Jurkat, Clone E6-1 (cell line): ENCODE data around the gene CD47.
A peak's percentile ranks its signal among the peaks of the same experiment; 100 is the strongest.

ENCODE experiments used
- DNase-seq: peaks from one replicate; pipeline ENCODE4 v3.0.0-alpha.2; 2011; ENCODE audit warnings: low read depth, low spot score
- H3K4me3 ChIP-seq: 2 replicates; pipeline ENCODE4 v1.5.1; 2011; ENCODE audit warnings: mild to moderate bottlenecking, low read length, control low read depth, moderate library complexity

The CD47 gene

DNA sequence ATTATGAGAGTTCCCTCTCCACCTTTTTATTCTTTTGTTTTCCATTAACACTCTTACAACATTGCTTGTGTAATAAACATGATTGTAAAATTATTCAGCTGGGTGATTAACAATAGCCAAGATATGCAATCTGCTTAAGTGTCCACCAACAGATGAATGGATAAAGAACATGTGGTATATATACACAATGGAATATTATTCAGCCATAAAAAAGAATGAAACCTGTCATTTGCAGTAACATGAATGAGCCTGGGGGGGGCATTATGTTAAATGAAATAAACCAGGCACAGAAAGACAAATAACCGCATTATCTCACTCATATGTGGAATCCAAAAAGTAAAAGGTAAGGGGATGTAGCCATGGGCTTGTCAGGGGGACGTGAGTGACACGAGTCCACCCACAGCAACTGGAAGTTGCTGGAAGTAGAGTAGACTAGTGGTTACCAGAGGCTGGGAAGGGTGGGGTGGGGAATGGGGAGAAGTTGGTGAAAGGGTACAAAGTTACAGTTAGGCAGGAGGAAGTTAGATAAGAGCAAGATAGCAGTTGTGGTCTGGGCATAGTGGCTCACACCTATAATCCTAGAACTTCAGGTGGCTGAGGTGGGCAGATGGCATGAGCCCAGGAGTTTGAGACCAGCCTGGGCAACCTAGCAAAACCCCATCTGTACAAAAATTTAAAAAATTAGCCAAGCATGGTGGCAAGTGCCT, 28.7 kb upstream of the CD47 start:
- peak; percentile 93 for DNase-seq
- H3K4me3 ChIP-seq, result no peak overlapping the region

DNA sequence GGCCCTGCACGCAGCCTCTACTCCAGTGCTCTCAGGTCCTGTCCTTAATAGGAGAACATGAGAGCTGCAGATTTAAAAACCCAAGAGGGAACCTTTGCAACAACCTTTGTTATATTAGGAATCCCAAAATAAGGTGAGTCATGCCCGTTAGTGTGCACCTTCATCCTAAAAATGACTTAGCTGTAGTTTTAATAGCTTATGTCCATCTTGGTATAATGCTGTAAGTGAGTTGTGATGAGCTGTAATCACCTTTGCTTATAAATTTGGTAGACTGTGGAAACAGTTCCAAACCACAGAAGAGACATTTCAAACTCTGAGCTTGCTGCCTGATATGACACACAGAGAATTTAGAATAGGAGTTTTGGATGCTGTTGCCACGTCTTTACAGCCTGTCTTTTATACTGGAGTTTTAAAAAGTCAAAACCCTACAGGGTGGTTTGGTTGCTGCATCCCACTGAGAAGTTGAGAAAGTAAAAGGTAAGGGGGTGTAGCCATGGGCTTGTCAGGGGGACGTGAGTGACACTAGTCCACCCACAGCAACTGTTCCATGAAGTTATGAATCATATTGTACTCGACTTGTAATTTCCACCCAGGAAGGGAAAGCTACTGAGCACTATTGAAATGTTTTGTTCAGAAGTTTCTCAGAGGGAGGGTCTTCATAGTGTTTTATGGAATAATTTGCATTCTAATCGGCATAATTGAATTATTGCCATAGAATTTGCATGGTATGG, 27.4 kb upstream of the CD47 start:
- DNase-seq, result no peak
- H3K4me3 ChIP-seq, result no peak overlapping the region

DNA sequence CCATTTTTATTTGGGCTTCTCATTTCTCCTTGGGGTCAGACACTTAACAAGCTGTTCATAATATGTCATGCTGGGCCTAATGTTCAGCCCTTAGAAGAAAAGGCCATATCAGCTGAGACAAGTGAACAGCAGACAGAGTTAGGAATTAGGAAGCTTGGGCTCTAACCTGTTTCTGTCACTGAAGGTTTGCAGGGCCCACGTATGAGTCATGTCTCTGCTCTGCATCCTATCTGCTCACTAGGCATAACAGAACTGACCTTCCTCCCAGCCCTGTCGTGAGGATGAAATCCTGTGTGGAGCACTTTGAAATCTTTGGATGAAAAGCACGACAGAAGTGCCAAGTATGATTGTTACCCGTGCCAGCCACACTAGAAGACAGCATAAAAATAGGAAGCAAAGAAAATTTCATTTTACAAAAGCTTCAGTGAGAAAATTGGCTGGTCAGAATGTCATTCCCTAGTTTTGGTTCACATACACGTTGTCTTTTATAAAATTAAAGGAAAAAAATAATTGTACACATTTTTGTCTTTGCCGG, 26.5 kb upstream of the CD47 start:
- H3K4me3 ChIP-seq, result no peak overlapping the region
- DNase-seq, result no peak

DNA sequence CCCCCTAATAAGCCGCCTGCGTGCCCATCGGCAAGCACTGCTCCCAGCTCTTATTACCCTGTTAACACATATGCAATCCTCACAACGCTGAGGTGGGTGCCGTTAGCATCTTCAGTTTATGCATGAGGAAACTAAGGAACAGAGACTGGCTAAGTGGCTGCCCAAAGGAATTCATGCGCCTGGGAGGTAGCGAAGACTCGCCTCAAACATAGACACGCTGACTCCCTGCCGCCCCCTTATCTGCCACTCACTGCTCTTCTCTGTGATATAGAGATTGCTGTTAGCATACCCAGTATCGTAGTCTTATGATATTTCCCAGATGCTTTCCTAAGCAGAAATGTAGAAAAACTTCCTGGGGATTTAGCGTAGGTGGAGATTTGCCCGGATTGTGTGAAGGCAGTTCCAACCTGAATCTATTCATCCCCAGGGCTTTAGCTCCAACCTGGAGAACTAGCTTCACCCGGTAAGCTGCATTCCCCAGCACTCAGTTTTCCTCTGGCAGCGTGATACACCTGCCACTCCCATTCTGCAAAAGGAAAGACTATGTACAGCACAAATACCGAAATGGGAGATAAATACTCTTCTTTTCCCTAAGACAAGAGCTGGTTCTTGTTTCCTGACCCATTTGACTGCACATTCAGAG, 23.7 kb upstream of the CD47 start:
- H3K4me3 ChIP-seq, result no peak overlapping the region
- DNase-seq, result no peak

DNA sequence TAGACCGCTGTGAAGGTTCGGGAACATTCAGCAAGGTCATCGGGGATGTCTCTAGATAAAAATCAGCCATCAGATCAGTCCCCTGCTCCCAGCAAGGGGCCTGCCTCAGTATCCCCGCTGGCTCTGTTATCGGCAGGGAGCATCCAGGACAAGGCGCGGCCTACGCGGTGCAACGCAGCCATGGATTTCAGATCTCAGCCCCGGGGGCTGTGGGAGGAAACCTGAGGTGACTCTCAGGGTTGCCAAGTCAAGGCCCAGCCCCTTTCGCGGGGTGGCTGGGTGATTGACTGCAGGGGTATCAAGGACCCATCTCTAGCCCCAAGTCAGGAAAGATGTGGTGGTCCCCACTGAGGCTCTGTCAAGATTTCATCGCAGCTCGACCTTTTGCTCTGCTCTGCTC, 23.1 kb upstream of the CD47 start:
- H3K4me3 ChIP-seq, result no peak overlapping the region
- DNase-seq, result no peak

DNA sequence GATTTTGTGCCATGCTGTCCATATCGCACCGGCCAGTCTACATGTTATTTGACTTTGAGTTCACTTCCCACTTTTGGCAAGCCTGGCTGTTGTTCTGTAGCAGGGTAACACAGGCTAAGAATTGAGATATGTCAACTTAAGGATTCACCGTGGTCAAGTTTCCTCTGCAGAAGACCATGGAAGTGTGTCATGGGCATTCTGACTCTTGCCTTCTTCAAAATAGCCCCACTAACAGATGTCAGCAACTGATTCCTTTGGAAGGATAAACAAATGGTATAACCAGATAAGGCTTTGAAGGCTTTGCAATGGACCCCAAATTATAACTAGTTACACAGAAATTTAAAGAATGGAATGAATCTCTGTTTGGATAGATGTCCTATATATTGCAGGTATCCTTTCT, 20.1 kb upstream of the CD47 start:
- no peak overlapping the region for H3K4me3 ChIP-seq
- DNase-seq, result no peak

DNA sequence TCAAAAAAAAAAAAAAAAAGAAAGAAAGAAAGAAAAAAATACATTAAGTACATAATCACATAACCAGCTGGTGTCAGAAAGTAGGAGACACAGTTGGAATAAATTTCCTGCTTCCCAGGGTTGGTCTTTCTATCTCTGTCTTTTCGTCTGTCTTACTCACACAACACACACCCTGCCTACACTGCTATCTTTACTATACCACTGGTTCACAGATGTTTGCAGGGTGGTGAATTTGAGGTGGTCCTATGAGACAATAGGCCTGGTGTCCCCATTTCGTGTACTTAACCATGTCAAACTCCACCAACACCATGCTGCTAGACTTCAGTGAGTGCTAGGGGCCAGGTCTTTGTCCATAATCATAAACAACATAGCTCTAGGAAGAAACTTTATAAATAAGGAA, 17.6 kb upstream of the CD47 start:
- no peak overlapping the region for H3K4me3 ChIP-seq

DNA sequence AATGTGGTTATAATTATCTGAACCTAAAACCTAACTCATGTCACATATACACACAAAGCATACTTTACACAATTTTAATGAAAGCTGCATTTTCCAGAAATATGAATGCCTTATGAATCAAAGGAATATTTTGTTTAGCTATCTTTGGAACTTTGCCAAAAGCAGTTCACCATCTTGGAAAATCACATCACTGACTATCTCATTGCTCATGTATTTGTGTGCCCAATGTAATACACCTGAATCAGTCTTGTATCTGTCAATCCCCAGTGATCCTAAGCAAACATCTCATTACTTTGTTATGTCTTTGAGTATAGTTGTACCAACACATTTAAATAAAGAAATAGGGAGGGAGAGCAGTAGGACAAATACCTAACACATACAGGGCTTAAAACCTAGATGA, 15.6 kb upstream of the CD47 start:
- H3K4me3 ChIP-seq, result no peak overlapping the region

More for the DNA sequence above, 17.6 kb upstream of the CD47 start:
- no peak for DNase-seq

DNA sequence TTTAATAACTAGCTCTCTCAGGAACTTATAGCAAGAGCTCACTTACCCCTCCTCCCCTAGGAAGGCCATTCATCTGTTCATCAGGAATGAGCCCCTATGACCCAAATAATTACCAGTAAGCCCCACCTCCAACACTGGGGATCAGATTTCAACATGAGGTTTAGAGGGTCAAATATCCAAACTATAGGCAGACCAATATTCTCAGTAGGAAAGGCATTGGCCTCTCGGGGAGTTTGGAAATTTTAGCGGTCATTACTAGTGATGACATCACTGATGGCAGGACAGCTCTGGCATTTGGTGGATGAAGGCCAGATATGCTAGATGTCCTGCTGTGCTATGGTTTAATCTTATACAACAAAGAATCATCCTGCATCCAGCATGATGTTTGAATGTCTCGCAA, 15.2 kb upstream of the CD47 start:
- DNase-seq, result no peak
- H3K4me3 ChIP-seq, result no peak overlapping the region

More for the DNA sequence above, 15.6 kb upstream of the CD47 start:
- DNase-seq, result no peak

DNA sequence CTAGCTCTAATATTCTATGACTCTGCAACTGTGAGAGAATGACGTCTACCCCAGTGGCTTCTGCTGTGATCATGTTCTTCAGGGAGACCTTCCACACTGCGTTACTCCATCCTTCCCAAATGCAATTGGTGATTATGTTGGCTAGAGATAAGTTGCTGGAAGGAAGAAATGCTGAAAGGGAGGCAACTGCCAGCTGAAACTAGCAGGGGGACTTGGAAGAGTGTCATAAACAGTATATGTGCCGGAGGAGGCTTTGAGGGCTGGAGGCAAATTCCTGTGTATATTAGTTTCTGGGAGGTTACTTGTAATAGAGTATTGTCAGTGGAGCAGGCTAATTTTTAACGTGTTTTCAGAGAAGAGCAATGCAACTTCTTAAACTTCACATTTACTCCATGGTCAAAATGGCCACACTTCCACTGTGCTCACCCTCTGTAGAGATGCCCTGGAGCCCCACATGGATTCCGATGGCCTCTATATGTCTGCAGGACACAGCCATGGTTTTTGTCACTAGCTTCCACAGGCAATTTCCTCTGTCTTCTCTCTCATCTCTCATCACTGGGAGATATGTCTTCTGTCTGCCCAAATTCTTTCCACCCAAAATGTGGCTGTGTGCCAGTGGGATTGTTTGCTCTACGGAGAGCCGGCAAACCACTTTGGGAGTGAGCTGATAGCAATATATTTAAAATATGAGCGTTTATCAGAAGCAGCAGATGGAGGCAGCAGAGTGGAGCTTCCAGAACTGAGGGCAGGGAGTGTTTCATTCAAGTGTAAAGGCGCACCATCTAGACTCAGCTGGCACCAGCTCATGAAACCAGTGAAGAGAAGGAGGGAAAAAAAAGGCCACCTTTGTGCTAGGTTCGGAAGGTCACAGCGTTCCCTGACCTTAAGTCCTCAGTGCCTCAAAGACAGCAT, 13.3 kb upstream of the CD47 start:
- DNase-seq, result no peak
- H3K4me3 ChIP-seq, result no peak overlapping the region

DNA sequence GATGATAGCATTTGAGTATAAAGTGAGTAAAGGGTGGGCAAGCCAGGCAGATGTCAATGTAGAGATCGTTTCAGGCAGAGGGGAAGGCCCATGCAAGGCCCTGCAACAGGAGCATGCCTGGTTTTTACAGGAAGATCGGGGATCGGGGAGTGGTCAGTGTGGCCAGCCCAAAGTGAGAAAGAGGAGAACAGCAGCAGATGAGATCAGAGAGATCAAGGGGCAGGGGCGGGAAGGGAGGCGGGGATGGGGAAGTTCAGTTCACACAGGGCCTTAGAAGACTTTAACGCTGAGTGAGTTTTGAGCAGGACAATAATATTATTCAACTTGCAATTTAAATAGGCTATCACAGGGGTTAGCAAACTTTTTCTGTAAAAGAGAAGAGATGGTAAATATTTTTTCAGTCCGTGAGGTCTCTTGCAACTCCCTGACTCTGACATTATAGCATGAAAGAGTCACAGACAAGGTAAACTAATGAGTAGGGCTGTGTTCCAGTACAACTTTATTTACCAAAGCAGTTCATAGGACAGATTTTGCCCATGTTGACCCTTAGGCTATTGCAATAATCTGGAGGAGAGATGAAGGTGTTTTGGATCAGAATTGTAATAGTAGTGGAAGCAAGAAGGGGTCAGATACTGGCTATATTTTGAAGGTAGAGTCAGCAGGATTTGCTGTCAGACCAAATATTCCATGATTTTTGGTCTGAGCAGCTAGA, 12.4 kb upstream of the CD47 start:
- no peak for DNase-seq
- no peak overlapping the region for H3K4me3 ChIP-seq

DNA sequence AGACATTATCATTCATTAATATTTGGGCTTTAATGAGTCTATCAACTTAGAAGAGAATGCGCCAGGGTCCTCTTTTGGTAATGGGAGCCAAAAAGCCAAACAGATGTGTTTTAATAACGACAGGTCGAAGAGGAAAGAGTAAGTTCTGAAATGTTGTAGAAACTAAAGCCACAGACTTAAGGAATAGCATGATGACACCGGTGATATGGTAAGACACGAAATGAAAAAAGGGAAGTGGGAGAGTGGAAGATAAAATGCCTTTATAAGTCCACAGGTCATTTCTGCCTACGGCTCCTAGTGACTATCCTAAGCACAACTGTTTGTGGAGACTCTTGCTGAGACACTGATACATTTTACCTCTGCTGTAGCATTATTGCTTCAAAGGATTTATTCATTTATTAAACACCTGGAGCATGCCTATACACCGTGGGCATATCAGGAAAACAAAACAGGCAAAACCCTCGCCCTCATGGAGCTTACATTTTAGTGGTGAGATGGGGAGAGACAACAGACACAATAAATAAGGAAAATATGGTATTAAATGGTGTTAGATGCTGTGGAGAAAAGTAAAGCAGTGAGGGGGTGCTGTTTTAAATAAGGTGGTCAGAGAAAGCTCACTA, 11.7 kb upstream of the CD47 start:
- H3K4me3 ChIP-seq, result no peak overlapping the region
- DNase-seq, result no peak

DNA sequence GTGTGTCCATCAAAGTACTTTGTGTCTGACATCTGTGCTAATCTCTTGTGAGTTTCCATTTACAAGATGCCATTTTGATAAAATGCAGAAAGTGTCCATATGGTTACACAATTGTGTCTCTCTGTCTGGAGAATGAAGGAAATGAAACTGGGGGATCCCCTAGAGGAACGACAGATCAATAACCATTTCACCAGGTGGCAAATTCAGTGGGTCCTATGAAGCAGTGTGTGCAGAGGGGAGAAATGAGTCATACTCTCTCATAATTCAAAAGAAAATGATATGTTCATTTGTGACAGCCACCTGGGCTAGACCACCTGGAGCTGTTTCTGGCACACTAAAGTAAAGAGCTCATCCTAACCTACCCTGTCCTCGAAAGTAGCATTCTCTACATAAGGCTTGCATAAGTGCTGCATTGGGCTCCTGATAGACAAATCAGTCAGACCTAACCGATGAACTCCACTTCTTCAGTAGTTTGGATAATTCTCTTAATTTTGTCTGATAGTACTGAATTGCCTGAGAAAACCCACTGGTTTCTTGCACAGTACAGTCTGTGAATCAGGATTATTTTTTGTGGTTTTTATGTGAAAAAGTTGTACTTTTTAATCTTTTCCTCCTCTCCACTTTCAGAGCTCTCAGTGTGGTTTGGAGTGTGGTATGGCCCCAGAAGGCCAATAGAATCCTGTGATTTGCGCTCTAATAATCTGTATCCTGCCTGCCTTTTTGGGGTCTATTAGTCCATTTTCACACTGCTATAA, 10.3 kb upstream of the CD47 start:
- no peak overlapping the region for H3K4me3 ChIP-seq
- DNase-seq, result peak; percentile 74

DNA sequence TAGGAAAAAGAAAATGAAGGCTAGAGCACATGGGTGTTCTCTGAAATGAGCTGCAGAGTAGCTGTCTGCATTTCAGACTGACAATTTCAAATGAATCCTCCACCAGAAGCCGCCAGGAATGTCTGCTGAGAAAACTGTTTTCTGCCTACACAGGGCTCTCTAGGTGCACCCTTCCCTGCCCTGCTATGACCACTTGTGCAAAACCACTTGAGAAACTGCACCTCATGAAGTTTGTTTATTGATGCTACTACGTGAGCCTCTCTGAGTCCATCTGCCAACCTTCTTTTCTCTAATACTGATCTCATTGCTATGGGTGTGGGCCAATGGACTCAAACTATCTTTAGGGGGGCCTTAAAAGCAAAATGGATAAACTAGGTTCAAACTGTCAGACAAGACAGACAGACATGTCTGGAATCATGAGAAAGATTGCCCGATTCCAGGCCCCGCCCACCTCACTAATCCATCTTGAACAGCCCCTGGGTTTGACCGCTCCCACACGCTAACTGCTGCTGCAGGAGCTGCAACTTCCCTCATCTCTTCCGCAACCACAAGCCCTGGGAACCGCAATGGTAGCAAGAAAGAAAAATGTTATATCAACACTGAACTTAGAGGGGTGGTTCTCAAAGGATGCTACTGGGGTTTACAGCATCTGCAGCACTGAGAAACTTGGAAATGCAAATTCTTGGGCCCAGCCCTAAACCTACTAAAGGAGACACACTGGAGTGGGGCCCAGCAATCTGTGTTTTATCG, 9.0 kb upstream of the CD47 start:
- H3K4me3 ChIP-seq, result peak overlapping the region; percentile 32
- DNase-seq, result peak; percentile 97

DNA sequence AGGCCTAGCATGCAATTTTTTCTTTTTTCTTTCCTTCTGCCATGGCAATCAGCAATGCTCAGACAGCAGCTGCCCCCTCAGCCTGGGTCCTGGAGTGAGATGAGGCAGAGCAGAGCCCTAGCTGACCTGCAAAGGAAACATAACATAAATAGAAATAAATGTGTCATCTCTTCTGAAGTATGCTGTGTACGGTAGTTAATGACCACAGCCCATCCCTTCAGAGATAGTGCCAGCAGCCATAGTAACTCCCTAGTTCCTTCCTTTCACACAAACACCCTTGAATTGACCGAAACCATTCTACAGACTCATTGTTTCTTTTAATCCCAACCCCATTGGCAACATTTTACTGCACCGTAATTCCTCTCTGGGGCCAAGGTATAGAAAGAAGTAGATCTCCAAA, 8.4 kb upstream of the CD47 start:
- no peak for DNase-seq
- H3K4me3 ChIP-seq, result no peak overlapping the region

DNA sequence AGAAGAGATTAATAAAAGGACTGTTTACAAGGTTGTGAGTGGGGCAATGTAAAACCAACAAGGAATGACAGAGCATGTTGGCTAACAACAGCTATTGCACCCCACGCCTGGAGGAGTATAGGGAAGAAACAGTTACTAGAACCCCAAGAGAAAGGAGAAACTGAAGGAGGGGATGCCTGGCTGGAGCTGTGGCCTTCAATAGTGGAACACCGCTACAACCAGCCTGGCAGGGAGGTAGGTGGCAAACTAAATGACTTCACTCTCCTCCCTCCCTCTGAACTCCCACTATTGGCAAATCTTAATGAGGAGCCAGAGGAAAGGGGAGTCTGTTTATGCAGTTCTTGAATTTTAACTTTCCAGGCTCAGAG, 7.2 kb upstream of the CD47 start:
- DNase-seq, result no peak
- no peak overlapping the region for H3K4me3 ChIP-seq
